Measurements from ENCODE around the gene GPR50. TPM values are rescaled to one million over a fixed set of nuclear protein-coding genes. Genes with fewer than 3 reads are reported as not detected.

The GPR50 gene
- total RNA-seq, 4 donors from 2014 or later: not detected

DNA sequence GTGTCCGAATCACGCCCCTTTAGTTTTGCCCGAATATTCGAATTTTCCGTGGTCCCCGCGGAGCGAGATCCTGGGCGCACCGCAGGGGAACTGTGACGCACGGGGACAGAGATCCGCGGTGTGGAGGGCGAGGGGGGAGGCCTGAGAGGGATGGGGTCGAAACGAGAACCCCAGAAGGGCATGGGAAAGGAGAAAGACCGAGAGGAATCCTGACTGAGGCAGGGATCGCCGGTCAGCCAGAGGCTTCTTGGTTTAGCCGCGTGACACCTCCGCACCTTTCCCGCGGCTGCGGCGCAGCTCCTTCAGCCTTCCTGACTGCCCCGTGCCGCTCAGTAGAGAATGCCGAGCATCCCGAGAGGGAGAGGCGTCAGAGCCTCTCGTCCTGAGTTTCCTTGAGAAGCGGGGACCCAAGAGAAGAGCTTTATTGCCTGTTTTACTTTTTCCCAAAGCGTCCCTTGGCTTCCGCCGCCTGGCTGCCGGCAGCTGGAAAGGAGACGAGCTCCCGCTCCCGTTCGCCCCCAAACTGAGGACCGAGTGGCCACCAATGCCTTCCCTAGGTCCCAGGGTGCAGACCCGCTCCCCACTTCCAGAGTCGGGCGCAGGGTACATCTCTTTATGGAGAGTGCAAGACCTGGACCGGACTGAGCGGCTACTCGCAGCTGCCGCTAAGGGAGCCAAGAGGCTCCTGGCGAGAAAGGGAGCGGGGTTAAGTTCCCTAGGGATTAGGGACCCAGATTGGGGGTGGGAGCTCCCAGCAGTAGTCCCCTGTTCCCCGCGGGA lies 911 bp upstream of the GPR50 start:
- Histone ChIP-seq H3K27me3 (no peaks in the 10 kb centered on the region), H3K27ac (no peak overlapping the region), H3K9me3 (peaks cover 0 to 5% (median 0%) of the 10 kb centered on the region in 4 donors), H3K36me3 (no peaks in the 10 kb centered on the region), H3K4me3 (no peak overlapping the region), H3K4me1 (no peaks in the 10 kb centered on the region)
- TF ChIP-seq POLR2A (IDR thresholded peaks at IDR 0.05): no peak
- TF ChIP-seq, protein P1, sequence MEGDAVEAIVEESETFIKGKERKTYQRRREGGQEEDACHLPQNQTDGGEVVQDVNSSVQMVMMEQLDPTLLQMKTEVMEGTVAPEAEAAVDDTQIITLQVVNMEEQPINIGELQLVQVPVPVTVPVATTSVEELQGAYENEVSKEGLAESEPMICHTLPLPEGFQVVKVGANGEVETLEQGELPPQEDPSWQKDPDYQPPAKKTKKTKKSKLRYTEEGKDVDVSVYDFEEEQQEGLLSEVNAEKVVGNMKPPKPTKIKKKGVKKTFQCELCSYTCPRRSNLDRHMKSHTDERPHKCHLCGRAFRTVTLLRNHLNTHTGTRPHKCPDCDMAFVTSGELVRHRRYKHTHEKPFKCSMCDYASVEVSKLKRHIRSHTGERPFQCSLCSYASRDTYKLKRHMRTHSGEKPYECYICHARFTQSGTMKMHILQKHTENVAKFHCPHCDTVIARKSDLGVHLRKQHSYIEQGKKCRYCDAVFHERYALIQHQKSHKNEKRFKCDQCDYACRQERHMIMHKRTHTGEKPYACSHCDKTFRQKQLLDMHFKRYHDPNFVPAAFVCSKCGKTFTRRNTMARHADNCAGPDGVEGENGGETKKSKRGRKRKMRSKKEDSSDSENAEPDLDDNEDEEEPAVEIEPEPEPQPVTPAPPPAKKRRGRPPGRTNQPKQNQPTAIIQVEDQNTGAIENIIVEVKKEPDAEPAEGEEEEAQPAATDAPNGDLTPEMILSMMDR (IDR thresholded peaks at IDR 0.05): no peak
- DNase-seq: no peak

DNA sequence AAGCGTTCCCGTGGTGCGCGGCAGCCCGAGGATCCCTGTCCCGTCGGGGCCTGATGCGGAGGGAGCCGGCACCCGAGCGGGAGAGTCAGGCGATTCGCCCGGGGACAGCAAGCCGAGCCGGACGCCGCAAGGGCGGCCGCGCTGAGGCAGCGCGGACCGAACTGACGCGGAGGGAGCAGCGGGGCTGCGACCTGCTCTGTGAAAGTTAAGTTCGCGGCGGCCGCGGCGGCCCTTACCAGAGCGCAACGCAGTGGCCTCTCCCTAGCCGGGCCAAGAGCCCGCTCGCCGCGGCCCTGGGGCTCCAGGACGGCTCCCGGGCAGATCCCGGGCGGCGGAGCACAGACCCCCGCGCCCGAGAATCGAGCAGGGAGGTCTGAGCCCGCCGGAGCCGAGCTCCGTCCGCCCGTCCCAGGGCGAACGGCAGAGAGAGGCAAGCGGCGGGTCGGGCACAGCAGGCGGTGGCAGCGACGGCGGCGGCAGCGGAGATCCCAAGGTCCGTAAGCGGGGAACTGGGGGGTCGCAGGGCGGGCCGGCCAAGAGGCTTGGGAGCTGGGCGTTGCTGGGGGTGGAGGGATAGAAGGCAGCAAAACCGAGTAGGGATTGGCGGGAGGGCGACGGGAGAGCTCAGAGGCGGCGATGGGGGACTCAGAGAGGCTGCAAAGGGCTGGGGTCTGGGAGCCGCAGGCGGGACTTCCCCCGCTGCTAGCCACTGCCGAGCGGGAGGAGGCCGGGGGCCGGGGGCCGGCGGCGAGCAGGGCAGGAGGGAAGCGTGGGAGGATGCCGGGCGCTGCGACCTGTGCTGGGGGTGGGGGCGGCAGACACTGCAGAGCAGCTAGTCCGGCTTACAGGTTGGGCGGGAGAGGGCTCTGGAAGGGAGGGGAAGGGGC lies 1.0 kb downstream of the GPR50 start:
- Histone ChIP-seq H3K27me3 (no peaks in the 10 kb centered on the region), H3K4me3 (peak overlapping the region in 1 of 4 donors; percentile 26), H3K4me1 (no peaks in the 10 kb centered on the region), H3K36me3 (no peaks in the 10 kb centered on the region), H3K9me3 (peaks cover 0 to 5% (median 0%) of the 10 kb centered on the region in 4 donors), H3K27ac (no peak overlapping the region)
- no peak for TF ChIP-seq POLR2A (IDR thresholded peaks at IDR 0.05)
- TF ChIP-seq, protein P1 (IDR thresholded peaks at IDR 0.05): no peak
- DNase-seq: no peak

DNA sequence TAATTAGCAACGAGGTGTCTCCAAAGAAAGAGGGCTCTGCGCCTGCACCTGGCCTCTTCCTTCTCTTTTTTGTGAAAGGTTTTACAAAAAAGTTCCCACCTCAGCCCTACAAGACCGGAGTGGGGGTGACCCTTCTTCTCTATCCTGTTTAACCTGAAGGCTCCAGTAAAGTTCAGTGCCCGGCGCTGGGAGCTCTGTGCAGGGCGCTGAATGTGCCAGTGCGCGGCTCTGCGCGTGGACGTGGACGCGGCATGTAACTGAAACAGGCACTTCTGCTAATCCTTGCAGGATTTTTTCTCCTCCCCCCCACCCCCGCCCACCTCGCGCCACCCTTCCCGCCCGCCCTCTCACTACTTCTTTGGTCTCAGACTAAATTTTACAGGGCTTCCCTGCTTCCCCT lies 2.4 kb downstream of the GPR50 start:
- DNase-seq: no peak
- peaks cover 0 to 5% (median 0%) of the 10 kb centered on the region in 4 donors for H3K9me3 ChIP-seq
- H3K4me3 ChIP-seq: no peak overlapping the region
- no peaks in the 10 kb centered on the region for H3K4me1 ChIP-seq
- H3K36me3 ChIP-seq: no peaks in the 10 kb centered on the region
- TF ChIP-seq, protein P1 (IDR thresholded peaks at IDR 0.05): no peak
- TF ChIP-seq POLR2A (IDR thresholded peaks at IDR 0.05): no peak
- H3K27ac ChIP-seq: no peak overlapping the region
- no peaks in the 10 kb centered on the region for H3K27me3 ChIP-seq

DNA sequence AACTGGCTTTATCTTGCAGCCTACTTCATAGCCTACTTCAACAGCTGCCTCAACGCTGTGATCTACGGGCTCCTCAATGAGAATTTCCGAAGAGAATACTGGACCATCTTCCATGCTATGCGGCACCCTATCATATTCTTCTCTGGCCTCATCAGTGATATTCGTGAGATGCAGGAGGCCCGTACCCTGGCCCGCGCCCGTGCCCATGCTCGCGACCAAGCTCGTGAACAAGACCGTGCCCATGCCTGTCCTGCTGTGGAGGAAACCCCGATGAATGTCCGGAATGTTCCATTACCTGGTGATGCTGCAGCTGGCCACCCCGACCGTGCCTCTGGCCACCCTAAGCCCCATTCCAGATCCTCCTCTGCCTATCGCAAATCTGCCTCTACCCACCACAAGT lies 4.0 kb downstream of the GPR50 start:
- TF ChIP-seq, protein P1 (IDR thresholded peaks at IDR 0.05): no peak
- TF ChIP-seq POLR2A (IDR thresholded peaks at IDR 0.05): no peak
- Histone ChIP-seq H3K9me3 (peaks cover 0 to 5% (median 0%) of the 10 kb centered on the region in 4 donors), H3K4me1 (no peaks in the 10 kb centered on the region), H3K36me3 (no peaks in the 10 kb centered on the region), H3K4me3 (no peak overlapping the region), H3K27me3 (no peaks in the 10 kb centered on the region), H3K27ac (no peak overlapping the region)
- no peak for DNase-seq

DNA sequence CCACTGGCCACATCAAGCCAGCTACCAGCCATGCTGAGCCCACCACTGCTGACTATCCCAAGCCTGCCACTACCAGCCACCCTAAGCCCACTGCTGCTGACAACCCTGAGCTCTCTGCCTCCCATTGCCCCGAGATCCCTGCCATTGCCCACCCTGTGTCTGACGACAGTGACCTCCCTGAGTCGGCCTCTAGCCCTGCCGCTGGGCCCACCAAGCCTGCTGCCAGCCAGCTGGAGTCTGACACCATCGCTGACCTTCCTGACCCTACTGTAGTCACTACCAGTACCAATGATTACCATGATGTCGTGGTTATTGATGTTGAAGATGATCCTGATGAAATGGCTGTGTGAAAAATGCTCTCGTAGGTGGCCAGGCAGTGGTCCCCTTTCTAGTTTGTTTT lies 4.7 kb downstream of the GPR50 start:
- Histone ChIP-seq H3K27me3 (no peaks in the 10 kb centered on the region), H3K27ac (no peak overlapping the region), H3K4me1 (no peaks in the 10 kb centered on the region), H3K9me3 (peaks cover 0 to 5% (median 0%) of the 10 kb centered on the region in 4 donors), H3K36me3 (no peaks in the 10 kb centered on the region), H3K4me3 (no peak overlapping the region)
- no peak for TF ChIP-seq POLR2A (IDR thresholded peaks at IDR 0.05)
- TF ChIP-seq, protein P1 (IDR thresholded peaks at IDR 0.05): no peak
- DNase-seq: no peak
